ENCODE data around the gene ZNF428. TPM values are rescaled to one million over a fixed set of nuclear protein-coding genes. Genes with fewer than 3 reads are reported as not detected.

ZNF428 gene
- polyA plus RNA-seq, 3 donors = 3.8 to 5.6 (median 3.9) TPM

DNA sequence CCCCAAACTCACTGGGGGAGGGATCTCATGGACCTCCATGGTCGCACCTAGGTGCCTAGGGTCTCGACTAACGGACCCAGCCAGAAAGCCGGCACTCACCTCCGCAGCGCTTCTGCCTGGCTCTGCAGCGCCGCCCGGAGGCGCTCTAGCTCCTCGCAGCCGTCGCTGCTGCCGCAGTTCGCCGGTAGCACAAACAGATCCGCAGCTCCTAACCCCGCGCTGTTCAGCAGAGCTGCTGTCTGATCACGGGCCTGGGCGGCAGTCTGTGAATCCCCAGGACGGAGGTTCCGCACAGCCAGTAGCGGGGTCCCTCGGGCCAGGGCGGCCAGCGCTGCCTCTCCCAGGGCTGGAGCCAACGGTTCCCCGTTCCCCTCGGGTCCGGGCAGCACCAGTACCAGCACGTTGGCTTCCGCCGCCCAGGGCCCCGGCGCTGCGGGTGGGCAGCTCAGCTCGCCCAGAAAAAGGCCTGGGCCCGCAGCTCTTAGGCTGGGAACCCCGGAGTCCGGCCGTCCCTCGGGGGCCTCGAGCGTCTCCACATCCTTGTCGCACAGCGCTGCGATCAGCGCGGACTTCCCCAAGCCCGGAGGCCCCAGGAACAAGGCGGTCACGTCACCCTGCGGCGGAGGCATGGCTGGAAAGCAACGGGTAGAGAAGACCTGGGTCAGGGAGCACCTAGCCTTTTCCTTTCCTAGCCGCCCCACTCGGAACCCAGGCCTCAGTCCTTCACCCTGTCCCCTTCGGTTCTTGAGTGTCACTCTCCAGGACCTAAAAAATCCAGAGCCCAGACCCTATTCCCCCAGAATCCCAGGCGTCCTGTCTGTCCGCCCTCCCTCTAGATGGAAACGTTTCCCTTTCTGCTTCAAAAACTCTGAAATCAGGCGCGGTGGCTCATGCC is 24.5 kb downstream of the ZNF428 start:
- Histone ChIP-seq H3K79me2 (ENCODE audit: insufficient read depth, low read length) (peaks cover 35% of the 10 kb centered on the region), H3K4me3 (replicated peaks in 1 of 3; ENCODE audit: low read depth in 2 of 3, low read length in 3 of 3) (peak overlapping the region; percentile 51 to 91 (median 73)), H2AFZ (ENCODE audit: insufficient read depth, low read depth, low read length, poor library complexity, severe bottlenecking) (peak overlapping the region; percentile 66), H3K27me3 (ENCODE audit: control insufficient read depth in 2 of 2, insufficient read depth in 2 of 2, low read length in 2 of 2) (no peaks in the 10 kb centered on the region), H3K9ac (ENCODE audit: insufficient read depth, low read length, poor library complexity, severe bottlenecking) (peak overlapping the region; percentile 94), H3K9me3 (replicated peaks in 1 of 2; ENCODE audit: control insufficient read depth in 1 of 2, insufficient read depth in 1 of 2, low read length in 2 of 2) (no peaks in the 10 kb centered on the region), H3K27ac (ENCODE audit: low read depth in 1 of 2, low read length in 2 of 2) (peak overlapping the region; percentile 93 to 99), H3K4me1 (ENCODE audit: control insufficient read depth in 1 of 2, insufficient read depth in 2 of 2, low read length in 2 of 2) (peaks cover 31 to 35% of the 10 kb centered on the region in 2 donors), H3K4me2 (replicated peaks; ENCODE audit: extremely low read depth, low read length, poor library complexity, severe bottlenecking) (peak overlapping the region; percentile 92), H3K36me3 (replicated peaks in 1 of 2; ENCODE audit: control insufficient read depth in 1 of 2, insufficient read depth in 2 of 2, low read length in 2 of 2) (peaks cover 36 to 49% of the 10 kb centered on the region in 2 donors), H4K20me1 (ENCODE audit: insufficient read depth, low read length) (peaks cover 15% of the 10 kb centered on the region)
- Mint-ChIP-seq H3K4me3 (peak overlapping the region; percentile 97 to 98), H3K27me3 (ENCODE audit: low read depth in 3 of 3) (peaks cover 0 to 3% (median 0%) of the 10 kb centered on the region in 3 donors), H3K9me3 (no peaks in the 10 kb centered on the region), H3K4me1 (peaks cover 27% of the 10 kb centered on the region), H3K36me3 (peaks cover 44 to 54% of the 10 kb centered on the region in 2 donors), H3K27ac (peak overlapping the region; percentile 98 to 100 (median 99))
- DNase-seq = peak; percentile 66 to 91 (median 78)
- TF ChIP-seq, protein P1, sequence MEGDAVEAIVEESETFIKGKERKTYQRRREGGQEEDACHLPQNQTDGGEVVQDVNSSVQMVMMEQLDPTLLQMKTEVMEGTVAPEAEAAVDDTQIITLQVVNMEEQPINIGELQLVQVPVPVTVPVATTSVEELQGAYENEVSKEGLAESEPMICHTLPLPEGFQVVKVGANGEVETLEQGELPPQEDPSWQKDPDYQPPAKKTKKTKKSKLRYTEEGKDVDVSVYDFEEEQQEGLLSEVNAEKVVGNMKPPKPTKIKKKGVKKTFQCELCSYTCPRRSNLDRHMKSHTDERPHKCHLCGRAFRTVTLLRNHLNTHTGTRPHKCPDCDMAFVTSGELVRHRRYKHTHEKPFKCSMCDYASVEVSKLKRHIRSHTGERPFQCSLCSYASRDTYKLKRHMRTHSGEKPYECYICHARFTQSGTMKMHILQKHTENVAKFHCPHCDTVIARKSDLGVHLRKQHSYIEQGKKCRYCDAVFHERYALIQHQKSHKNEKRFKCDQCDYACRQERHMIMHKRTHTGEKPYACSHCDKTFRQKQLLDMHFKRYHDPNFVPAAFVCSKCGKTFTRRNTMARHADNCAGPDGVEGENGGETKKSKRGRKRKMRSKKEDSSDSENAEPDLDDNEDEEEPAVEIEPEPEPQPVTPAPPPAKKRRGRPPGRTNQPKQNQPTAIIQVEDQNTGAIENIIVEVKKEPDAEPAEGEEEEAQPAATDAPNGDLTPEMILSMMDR (IDR thresholded peaks at IDR 0.05) = peak; percentile 99
- under 1% methylated on average over 62 of the region's 64 CpGs for WGBS (ENCODE audit: insufficient coverage)
- intact Hi-C loops (cut with micrococcal nuclease) = loop anchor here (2.0 to 10.0 kb wide), 3 partner anchors 40 to 68 kb away; partner anchors contain the start of genes ETHE1 (in 1 of the 2) and ZNF575 (in 1 of the 2)

GRCh38 chr19:43594081-43594697 is 25.2 kb downstream of the ZNF428 start:
- Mint-ChIP-seq H3K9me3 (no peaks in the 10 kb centered on the region), H3K4me3 (peak overlapping the region; percentile 97 to 98), H3K27me3 (ENCODE audit: low read depth in 3 of 3) (peaks cover 0 to 3% (median 0%) of the 10 kb centered on the region in 3 donors), H3K27ac (peak overlapping the region in 5 of 7 donors; percentile 11 to 100 (median 47)), H3K36me3 (peaks cover 40 to 53% of the 10 kb centered on the region in 2 donors), H3K4me1 (peaks cover 27% of the 10 kb centered on the region)
- no peak for DNase-seq
- Histone ChIP-seq H3K36me3 (replicated peaks in 1 of 2; ENCODE audit: control insufficient read depth in 1 of 2, insufficient read depth in 2 of 2, low read length in 2 of 2) (peaks cover 29 to 41% of the 10 kb centered on the region in 2 donors), H3K4me2 (replicated peaks; ENCODE audit: extremely low read depth, low read length, poor library complexity, severe bottlenecking) (peak overlapping the region; percentile 92), H3K9me3 (replicated peaks in 1 of 2; ENCODE audit: control insufficient read depth in 1 of 2, insufficient read depth in 1 of 2, low read length in 2 of 2) (no peaks in the 10 kb centered on the region), H3K27ac (ENCODE audit: low read depth in 1 of 2, low read length in 2 of 2) (peak overlapping the region in 1 of 2 donors; percentile 93), H3K79me2 (ENCODE audit: insufficient read depth, low read length) (peaks cover 35% of the 10 kb centered on the region), H3K9ac (ENCODE audit: insufficient read depth, low read length, poor library complexity, severe bottlenecking) (peak overlapping the region; percentile 94), H4K20me1 (ENCODE audit: insufficient read depth, low read length) (peaks cover 15% of the 10 kb centered on the region), H3K27me3 (ENCODE audit: control insufficient read depth in 2 of 2, insufficient read depth in 2 of 2, low read length in 2 of 2) (no peaks in the 10 kb centered on the region), H3K4me3 (replicated peaks in 1 of 3; ENCODE audit: low read depth in 2 of 3, low read length in 3 of 3) (peak overlapping the region; percentile 51 to 91 (median 73)), H3K4me1 (ENCODE audit: control insufficient read depth in 1 of 2, insufficient read depth in 2 of 2, low read length in 2 of 2) (peaks cover 31 to 35% of the 10 kb centered on the region in 2 donors), H2AFZ (ENCODE audit: insufficient read depth, low read depth, low read length, poor library complexity, severe bottlenecking) (no peak overlapping the region)
- TF ChIP-seq, protein P1 (IDR thresholded peaks at IDR 0.05) = no peak
- intact Hi-C loops (cut with micrococcal nuclease) = loop anchor here (2.0 to 10.0 kb wide), 3 partner anchors 39 to 67 kb away; partner anchors contain the start of genes ETHE1 (in 1 of the 2) and ZNF575 (in 1 of the 2)
- WGBS (ENCODE audit: insufficient coverage) = 97% methylated on average over 6 of the region's 10 CpGs
